UCSD-AML1 (cell line): ENCODE results near the gene PCBD1.

Source experiments
- DNase-seq: peaks from one replicate; lab custom pipeline; 2025; ENCODE audit not compliant: unreplicated experiment; lab: John Stamatoyannopoulos, UW

Gene PCBD1

DNA sequence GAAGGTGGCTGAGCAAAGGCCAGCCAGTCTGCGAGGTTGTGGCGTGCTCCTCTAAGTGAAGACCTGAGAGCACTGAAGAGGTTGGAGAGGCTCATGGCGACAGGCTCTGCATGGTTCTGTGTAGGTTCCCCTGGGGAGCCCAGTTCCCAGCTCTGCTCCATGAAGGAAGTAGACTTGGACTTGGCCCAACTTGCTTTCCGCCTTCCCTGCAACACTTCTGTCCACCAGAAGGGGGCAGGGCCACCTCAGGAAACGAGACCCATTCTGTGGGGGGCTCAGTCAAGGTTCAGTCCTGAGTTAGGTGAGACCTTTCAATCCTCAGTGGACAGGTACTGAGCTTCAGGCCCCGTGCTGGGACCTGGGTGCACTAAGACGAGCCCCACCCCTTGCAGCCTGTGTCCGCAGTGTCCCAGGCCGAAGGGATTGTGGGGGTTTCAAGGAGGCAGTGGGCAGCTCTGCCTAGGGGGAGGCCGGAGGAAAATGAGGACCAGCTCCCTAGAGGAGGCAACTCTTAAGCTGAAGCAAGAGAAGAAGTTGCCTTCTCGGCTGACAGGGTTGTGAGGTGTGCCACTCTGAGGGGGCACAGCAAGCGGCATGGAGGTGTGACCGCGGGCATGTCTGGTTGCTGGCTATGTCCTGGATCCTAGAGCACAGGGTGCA, 15.0 kb upstream of the PCBD1 start:
- DNase-seq: peak; percentile 45

DNA sequence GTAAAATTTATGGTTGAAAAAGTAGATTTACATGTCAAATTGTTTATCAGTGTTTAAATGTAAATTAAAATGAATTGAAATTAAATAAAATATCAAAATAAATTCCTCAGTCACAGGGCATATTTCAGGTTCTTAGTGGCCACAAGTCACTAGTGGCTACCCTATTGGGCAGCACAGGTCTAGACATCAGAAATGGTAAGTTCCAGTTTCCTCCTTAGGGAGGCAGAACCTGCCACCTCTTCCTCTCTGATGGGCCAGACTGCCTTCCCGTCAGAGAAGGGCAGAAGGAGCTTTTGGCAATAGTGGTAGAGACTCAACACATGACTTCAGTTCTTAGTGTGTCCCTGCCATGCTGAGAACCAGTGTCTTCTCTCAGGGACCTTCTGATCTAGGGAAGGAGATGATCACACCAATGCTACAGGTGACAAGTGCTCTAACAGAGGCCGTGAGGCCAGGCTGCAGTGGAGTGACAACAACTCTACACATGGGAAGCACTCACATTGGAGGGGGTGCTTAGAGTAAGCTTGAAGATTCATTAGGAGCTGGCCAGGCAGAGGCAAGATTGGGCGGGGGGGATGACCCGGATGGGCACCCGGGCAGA, 14.4 kb upstream of the PCBD1 start:
- no peak for DNase-seq

DNA sequence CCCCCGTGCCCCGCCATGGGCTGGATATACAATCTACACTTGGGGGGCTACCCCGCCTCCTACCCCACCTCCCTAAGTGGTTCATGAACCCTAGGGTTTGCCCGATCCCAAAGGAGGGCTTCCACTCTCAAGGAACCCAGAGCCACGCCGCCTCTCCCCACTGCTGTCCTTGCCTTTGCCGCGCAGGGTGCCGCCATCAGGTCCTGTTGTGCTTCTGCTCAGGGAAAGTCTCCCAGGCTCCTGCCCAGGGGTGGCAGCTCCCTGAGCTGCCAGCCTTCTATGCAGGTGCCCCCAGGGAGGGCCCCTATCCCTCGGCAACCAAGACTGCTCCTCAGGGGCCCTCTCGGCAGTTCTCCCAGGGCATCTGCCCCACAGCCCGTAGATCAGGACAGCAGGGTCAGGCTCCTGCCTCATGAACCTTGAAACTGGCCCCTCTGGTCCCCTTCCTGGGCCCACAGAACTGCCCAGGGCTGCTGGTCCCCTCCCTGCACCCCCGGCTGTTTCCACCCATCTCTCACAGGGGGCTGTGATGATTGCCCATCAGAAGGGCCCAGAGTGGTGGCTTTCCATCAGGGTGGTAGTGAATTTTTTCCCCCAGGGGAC, 13.0 kb upstream of the PCBD1 start:
- DNase-seq: no peak

DNA sequence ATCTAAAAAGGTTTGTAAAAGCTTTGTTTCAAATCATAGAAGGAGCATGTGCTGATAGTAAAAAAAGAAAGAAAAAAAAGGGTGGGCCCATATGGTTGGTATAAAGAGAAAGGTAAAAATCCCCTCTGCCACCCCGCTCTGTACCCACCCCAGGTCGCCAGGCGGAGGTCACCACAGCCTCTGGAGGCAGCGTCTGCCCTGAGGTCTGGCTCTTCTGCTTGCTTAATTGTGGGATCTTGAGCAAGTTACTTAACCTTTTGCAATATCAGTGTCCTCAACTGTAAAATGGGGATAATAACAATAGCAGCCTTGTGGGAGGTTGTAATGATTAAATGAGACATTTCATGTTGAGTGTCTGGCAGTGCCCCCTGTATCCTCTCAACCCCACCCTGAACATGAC, 10.7 kb upstream of the PCBD1 start:
- no peak for DNase-seq

DNA sequence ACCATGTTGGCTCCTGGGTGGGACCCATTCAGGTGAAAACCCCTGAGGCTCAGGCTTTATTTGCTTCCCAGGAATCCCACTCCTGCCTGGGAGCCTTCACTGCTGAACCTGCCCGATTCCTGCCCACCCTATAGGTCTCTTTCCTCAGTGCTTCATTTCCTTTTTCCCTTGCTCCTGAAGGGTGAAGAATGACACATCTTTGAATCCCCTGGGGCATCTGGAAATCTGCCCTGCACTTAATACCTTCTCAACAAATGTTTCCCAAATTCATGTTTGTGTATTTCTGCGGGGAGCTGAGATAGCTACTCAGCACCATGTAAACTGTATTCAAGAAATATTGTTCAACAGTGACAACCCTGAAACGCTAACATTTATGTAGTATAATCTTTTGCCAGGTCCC, 10.3 kb upstream of the PCBD1 start:
- no peak for DNase-seq

DNA sequence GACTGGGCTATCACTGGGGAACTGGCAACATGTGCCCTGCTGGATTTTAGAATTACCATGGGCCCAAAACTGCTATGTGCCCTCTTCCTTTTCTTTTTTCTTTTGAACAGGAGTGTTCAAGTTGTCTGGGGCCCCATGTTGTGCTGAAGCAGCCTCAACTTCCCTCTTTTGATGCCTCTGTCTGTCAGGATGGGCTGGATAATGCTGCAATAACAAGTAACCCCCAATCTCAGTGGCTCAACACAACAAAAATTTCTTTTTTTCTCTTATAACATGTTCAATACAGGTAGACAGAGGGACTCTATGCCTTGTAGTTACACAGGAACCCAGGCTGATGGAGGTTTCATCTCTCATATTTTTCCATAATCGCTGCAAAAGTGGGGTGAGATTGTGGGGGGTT, 8.2 kb upstream of the PCBD1 start:
- no peak for DNase-seq

DNA sequence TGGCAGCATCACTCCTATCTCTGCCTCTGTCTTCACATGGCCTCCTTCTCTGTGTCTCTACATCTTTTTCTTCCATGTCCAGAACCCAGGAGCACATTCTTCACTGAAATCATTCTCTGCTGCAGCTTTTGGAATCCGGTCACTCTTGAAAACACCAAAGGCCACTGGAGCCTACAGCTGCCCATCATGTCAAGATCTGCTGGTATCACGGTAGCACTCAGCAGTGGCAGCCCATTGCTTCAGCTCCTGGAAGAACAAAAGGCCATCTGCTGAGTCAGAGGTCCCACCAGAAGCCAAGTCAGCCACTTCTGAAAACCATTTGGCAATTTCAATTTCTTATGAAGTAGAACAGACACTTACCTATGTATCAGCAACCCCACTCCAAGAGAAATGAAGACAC, 6.1 kb upstream of the PCBD1 start:
- no peak for DNase-seq

DNA sequence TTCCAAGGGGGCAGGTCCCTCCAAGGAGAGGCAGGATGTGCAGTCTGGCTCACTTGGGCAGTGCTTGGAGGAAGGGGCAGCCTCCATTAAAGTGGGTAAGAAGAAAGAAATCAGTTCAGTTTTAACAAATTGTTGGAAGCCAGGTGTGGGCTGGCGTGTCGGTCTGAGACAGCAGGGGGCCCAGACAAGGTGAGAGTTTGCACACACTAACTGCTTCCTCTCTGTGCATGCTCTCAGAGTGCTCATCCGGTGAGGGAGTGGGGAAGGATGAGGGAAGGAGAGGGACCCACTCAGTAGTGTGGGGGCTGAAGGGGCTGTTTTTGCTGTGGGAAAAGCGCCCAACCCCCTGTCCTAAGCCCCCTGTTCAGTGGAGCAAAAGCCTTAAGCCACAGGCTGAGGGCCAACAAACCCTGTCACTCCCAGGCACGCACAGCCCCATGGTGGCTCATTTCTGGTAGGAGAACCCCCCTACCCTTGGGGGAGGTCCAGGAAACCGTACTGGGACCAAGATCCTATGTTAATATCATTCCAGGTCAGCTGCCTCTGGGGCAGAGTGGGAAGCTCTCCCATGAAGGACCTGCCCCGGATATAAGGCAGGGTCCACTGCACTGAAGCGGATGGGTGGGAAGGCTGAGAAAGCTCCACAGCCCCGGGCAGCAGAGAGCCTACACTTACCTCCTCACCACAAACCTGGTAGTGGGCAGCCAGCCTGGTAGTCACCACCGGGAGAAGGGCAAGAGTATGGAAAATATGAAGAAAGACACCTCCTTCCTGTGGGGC, 5.1 kb upstream of the PCBD1 start:
- DNase-seq: no peak

DNA sequence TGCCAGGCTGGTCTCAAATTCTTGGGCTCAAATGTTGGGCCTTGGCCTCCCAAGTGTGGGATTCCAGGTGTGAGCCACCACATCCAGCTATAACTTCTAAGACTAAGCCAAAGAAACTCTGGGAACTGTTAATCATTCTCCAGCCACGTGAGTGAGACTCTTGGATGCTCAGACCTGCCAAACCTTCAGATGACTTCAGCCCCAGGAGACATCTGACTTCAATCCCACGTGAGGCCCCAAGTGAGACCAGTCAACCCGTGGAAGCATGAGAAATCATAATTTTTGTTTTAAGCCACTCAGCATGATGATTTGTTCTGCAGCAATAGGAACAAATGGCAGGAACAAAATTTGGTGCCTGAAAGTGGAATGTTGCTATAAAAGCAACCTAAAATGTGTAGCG, 4.3 kb upstream of the PCBD1 start:
- no peak for DNase-seq

DNA sequence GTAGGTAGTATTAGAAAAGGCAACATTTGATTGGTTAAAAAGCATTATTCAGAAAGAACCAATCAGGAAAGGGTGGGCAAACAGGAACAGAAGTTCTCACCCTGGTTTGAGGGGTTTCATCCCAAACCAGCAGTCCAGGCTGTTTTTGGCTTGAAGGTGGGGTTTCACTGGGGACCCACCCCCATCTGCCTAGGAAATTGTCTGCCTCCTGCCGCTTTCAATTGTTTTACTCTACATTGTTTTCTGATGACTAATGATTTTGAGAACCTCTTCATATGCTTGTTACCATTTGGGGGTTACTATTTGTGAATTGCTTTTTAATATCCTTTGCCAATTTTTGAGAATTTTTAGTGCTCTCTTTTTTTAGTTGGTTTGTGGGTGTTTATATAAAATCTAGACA, 3.3 kb upstream of the PCBD1 start:
- no peak for DNase-seq

DNA sequence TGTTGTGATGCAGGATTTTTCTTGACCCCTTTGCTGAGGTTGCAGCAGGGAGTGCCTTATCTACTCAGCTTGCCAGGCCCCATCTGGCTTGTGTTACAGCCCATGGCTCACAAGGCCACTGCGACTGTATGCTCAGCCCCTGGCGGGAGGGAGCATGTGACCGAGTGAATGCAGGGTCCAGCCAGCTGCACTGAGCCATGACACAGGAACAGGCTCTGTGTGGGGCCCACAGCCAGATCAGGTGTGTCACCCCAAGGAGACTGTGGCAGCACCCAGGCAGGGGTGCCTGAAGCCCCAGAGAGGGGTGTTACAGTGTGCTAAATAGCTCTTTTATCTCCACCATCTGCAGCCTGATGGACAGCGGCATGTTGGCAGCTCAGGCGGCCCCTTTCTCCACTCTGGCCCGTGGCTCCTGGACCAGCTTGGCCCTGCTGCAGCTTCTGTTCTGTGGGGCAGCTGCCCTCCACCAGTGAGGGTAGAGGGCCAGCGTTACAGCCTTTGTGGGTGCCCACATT, 2.6 kb upstream of the PCBD1 start:
- no peak for DNase-seq

DNA sequence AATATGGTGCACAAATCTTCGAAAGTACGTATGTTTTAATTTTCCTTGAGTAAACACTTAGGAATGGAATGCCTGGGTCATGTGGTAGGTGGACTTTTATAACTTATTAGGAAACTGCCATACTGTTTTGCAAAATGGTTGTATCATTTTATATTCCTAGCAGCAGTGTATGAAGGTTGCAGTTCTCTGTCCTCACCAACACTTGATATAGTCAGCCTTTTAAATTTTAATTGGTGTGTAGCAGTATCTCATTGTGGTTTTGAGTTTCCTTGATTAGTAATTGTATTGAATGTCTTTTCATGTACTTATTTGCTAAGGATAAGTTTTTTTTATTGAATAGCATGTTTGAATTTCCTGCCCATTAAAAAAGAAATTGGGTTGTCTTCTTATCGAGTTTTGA, 926 bp upstream of the PCBD1 start:
- no peak for DNase-seq

DNA sequence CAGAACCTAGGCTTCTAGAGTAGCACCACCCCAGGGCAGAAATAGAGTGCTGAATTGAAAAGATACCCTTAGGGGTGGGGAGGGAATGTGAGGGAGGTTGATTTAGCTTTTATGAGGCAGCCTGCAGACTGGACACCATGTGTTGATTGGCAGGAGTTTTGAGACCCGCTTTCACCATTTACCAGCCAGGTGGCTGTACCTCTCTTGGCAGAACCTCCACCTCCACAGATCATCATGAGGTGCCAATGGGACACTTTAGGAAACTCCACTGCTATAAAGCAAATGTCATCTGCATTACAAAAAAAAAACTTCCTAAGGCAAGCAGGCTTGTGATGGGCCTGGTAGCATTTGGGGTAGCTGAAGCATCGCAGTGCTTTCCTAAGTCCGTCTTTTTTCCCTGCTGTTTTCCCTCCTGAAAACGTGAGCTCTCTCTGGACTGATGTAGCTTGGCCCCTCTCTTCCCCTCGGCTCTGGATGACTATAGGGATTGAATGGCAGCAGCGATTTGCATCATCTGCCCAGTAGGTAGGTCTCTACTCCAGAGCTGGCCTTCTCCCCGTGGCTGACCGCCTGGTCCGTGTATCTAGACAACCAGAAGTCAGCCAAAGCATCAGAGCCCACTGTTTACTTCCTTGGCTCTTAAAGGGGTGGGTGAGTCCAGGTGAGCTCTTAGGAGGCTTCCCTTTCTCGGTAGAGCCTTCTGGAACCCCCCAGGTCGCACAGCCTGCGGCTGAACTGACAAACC, 1.3 kb downstream of the PCBD1 start:
- no peak for DNase-seq

DNA sequence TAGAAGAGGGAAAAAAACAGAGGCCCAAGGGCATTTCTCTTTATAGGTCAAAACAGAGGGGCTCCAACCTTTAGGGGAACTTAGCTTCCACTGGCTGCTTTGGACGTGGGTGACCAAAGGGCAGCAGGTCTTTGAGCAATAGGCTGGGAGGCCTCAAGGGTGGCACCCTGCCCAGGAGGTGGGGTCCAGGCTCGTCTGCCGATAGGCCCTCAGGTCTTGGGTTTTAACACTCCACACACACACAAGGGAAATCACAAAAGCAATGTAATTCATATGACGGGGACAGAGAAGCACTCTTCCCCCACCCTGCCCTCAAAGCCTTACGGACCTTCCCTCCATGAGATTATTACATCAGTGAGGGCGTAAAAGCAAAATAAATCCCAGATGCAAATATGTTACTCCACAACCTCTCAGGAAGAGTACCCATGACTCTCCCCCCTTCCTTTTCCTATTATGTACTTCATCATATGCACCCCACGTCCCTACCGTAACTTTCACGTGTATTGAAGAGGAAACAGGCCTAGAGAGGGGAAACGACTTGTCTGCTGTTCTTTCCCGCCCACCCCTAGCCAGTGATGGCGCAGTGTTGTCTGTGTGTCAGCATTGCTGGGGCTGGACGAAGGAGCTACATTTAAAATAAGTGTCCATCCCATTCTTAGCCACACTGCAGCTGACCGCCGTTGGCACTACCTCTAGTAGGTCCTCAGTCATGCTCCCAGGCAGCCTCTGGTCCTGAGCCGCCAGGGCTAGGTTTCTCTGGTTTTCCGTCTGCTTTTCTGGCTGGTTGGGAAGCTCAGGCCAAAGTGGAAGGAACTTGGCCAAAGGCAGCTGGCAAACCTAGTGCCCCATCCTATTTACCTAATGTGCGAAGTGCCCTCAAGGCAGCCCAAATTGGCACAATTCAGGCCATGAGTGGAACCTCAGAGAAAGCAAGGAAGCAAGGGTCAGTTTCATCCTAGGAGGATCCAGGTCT, 2.1 kb downstream of the PCBD1 start:
- peak; percentile 26 for DNase-seq

DNA sequence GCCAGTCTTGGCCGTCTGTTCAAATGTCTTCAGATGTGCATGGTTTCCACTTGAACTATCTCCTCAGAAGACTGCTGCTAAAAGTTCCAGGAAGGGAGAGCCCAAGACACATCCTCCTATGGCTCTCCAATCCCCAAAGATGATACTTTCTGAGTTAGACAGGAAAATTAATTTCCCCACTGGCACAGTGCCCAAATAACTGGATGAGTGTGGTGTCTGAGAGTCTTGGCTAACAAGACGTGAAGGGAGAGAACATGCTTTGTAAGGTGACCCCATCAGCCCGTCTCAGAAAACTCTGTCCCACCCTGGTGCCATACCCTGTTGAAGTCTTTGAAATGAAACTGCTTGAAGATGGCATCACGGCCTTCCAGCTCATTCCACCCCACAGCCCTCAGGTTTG, 2.9 kb downstream of the PCBD1 start:
- DNase-seq: no peak

DNA sequence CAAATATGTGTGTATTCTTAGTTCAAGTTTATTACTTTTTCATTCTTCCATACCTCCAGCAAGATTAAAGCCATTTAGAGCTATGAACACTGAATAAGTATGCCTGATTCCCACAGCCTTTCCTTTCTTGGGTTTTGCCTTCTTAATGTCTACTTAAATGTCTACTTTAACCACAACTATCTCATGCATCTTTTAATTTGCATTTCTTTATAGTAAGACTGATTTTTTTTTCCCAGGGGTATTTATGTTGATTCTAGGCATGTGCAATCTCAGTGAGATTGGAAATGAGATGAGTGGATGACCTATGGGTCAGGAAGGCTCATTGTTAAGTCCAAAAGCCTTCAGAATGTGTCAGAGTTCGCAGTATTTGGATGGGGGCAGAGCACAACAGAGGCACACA, 3.6 kb downstream of the PCBD1 start:
- DNase-seq: no peak

DNA sequence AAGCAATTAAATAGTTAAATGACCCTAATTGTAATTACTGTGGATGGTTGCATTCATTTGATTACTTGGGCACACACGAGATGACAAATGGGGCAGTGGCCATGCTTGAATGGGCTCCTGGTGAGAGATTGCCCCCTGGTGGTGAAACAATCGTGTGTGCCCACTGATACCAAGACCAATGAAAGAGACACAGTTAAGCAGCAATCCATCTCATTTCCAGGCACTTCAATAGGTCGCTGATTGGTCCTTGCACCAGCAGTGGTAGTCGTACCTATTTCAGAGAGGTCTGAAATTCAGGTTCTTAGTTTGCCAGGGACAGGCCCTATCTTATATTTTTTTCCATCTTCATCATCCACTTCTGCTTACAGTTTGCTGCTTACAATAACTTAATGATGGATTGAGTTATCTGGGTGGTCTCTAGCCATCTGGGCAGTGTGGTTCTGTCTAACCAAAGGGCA, 8.3 kb downstream of the PCBD1 start:
- DNase-seq: peak; percentile 54

DNA sequence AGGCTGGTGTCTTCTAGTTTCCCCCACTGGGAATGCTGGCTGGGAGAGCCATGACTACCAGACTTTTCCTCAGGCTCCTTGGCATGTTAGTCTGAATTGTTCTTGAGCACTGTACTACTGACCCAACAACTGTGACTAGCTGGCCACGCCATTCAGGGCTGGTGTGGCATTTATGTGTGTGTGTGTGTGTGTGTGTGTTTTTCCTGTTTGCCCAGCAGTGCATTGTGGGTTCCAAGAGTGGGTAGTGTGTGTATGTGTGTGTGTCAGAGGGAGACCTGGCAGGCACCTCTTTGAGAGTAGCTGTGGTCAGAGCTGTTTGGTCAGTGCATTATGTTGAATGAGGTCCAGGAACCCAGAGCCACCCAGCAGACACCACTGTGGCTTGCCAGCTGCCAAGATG, 9.2 kb downstream of the PCBD1 start:
- DNase-seq: no peak

DNA sequence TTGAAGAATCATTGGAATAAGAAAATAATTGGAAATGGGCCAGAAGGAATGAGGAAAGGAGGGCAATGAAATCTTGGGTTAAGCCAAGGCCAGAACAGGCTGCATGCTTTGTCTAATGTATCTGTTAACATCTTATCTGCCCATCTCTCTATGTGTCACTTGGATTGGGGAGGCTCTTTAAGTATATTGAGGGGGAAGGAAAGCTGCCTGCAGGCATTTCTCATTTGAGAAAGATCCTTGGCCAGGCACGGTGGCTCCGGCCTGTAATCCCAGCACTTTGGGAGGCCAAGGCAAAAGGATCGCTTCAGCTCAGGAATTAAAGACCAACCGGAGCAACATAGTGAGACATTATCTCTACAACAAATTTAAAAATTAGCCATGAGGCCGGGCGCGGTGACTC, 14.3 kb downstream of the PCBD1 start:
- DNase-seq: no peak

DNA sequence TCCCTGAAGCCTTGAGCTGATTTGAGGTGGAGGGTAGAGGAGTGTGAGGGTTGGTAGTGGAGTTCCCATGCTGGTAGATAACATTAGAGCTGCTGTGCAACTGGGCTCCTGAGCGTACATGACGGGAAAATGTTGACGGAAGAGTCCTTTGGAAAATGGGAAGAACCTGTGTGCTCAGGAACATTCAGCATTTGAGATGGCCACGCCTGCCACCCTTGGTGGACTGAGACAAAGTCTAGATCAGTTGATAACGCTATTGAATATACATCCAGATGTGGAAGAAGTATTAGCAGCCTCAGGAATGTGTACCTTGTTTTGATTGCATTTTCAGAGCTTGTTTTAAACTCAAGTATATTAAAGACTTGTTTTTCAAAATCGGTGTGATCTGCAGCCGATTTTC, 16.1 kb downstream of the PCBD1 start:
- DNase-seq: no peak
